Kidney epithelial cell (primary cell): ENCODE measurements around the gene ENTHD1. TPM values are rescaled to one million over a fixed set of nuclear protein-coding genes. Genes with fewer than 3 reads are reported as not detected.

Experiments used
- DNase-seq: peaks from one replicate; pipeline ENCODE4 v3.0.0-alpha.2; 2010; ENCODE audit warnings: low read depth
- H3K27me3 ChIP-seq: 2 replicates; pipeline ENCODE4 v1.6.0; 2011; ENCODE audit warnings: low read length; ENCODE audit not compliant: control insufficient read depth, insufficient read depth
- H3K36me3 ChIP-seq: 2 replicates; pipeline ENCODE4 v1.5.1; 2011; ENCODE audit warnings: low read length; ENCODE audit not compliant: control insufficient read depth, insufficient read depth
- H3K4me3 ChIP-seq: 2 replicates; pipeline ENCODE4 v1.5.1; 2011; ENCODE audit warnings: low read depth, mild to moderate bottlenecking, control low read depth, low read length
- CTCF ChIP-seq: IDR thresholded peaks from 2 replicates; pipeline ENCODE4 v1.5.1; 2011; ENCODE audit warnings: mild to moderate bottlenecking, moderate library complexity, low read length, control low read depth, inconsistent platforms; ENCODE audit not compliant: insufficient read depth, poor library complexity, severe bottlenecking
- total RNA-seq: library from RNA; depleted of rRNA; stranded (reverse); fragments of >200 nt; gene quantifications from 2 replicates; pipeline ENCODE4 v1.2.3, GENCODE V29; 2015

The ENTHD1 gene
- total RNA-seq, 1 donor from 2014 or later: not detected

GRCh38 chr22:39776295-39777009 lies 117.1 kb downstream of the ENTHD1 start:
- H3K36me3 ChIP-seq: no peaks in the 10 kb centered on the region
- H3K4me3 ChIP-seq: no peak overlapping the region
- no peak for DNase-seq
- H3K27me3 ChIP-seq: peaks cover 2% of the 10 kb centered on the region
- no peak for TF ChIP-seq CTCF

GRCh38 chr22:39773976-39774539 lies 119.5 kb downstream of the ENTHD1 start:
- DNase-seq: no peak
- TF ChIP-seq CTCF: no peak
- no peak overlapping the region for H3K4me3 ChIP-seq
- peaks cover 6% of the 10 kb centered on the region for H3K27me3 ChIP-seq
- no peaks in the 10 kb centered on the region for H3K36me3 ChIP-seq

GRCh38 chr22:39773503-39773902 lies 120.1 kb downstream of the ENTHD1 start:
- DNase-seq: no peak
- Histone ChIP-seq H3K27me3 (peaks cover 6% of the 10 kb centered on the region), H3K36me3 (no peaks in the 10 kb centered on the region), H3K4me3 (no peak overlapping the region)
- TF ChIP-seq CTCF: no peak

GRCh38 chr22:39771486-39771885 lies 122.1 kb downstream of the ENTHD1 start:
- H3K27me3 ChIP-seq: peaks cover 3% of the 10 kb centered on the region
- no peak for DNase-seq
- H3K36me3 ChIP-seq: no peaks in the 10 kb centered on the region
- TF ChIP-seq CTCF: no peak
- H3K4me3 ChIP-seq: no peak overlapping the region

GRCh38 chr22:39765661-39766060 lies 127.9 kb downstream of the ENTHD1 start:
- DNase-seq: no peak
- Histone ChIP-seq H3K36me3 (no peaks in the 10 kb centered on the region), H3K27me3 (peaks cover 3% of the 10 kb centered on the region), H3K4me3 (no peak overlapping the region)
- no peak for TF ChIP-seq CTCF

- peaks cover 3% of the 10 kb centered on the region for H3K27me3 ChIP-seq
- TF ChIP-seq CTCF: no peak
- no peak for DNase-seq
- no peak overlapping the region for H3K4me3 ChIP-seq
- H3K36me3 ChIP-seq: no peaks in the 10 kb centered on the region
Observed at GRCh38 chr22:39765046-39765445, 128.5 kb downstream of the ENTHD1 start.
